Measurements from ENCODE around the gene ARL3. TPM values are rescaled to one million over a fixed set of nuclear protein-coding genes. Genes with fewer than 3 reads are reported as not detected.

ARL3 gene
- total RNA-seq, 1 donor from 2014 or later, result 2.5 TPM

- no peak for ATAC-seq
Observed at GRCh38 chr10:102653060-102653459, 61.1 kb downstream of the ARL3 start.

GRCh38 chr10:102652170-102652916 is 61.9 kb downstream of the ARL3 start:
- no peak for DNase-seq (ENCODE audit: low spot score)
- ATAC-seq, result no peak

More at GRCh38 chr10:102653060-102653459, 61.1 kb downstream of the ARL3 start:
- DNase-seq (ENCODE audit: low spot score), result no peak

GRCh38 chr10:102651455-102652169 is 62.6 kb downstream of the ARL3 start:
- no peak for DNase-seq (ENCODE audit: low spot score)
- no peak for ATAC-seq

GRCh38 chr10:102650655-102651454 is 63.3 kb downstream of the ARL3 start:
- no peak for DNase-seq (ENCODE audit: low spot score)

GRCh38 chr10:102649797-102650654 is 64.2 kb downstream of the ARL3 start:
- ATAC-seq, result no peak
- no peak for DNase-seq (ENCODE audit: low spot score)

More at GRCh38 chr10:102650655-102651454, 63.3 kb downstream of the ARL3 start:
- no peak for ATAC-seq

- DNase-seq (ENCODE audit: low spot score) (no peak), ATAC-seq (no peak)
Observed at GRCh38 chr10:102648889-102649796, 65.1 kb downstream of the ARL3 start.

GRCh38 chr10:102648269-102648888 is 65.8 kb downstream of the ARL3 start:
- no peak for ATAC-seq
- DNase-seq (ENCODE audit: low spot score), result no peak

- DNase-seq (ENCODE audit: low spot score), result no peak
- ATAC-seq, result no peak
Observed at GRCh38 chr10:102647443-102648268, 66.5 kb downstream of the ARL3 start.

GRCh38 chr10:102646610-102647442 is 67.4 kb downstream of the ARL3 start:
- no peak for DNase-seq (ENCODE audit: low spot score)
- no peak for ATAC-seq

GRCh38 chr10:102645741-102646609 is 68.2 kb downstream of the ARL3 start:
- ATAC-seq, result peak; percentile 8

GRCh38 chr10:102645388-102645740 is 68.8 kb downstream of the ARL3 start:
- peak; percentile 87 for DNase-seq (ENCODE audit: low spot score)
- ATAC-seq, result peak; percentile 45

More at GRCh38 chr10:102645741-102646609, 68.2 kb downstream of the ARL3 start:
- peak; percentile 74 for DNase-seq (ENCODE audit: low spot score)

- ATAC-seq (peak; percentile 58), DNase-seq (ENCODE audit: low spot score) (peak; percentile 89)
Observed at GRCh38 chr10:102644646-102645387, 69.4 kb downstream of the ARL3 start.

GRCh38 chr10:102644066-102644645 is 70.0 kb downstream of the ARL3 start, which contains the start of gene TRIM8:
TRIM8 (plus strand) TSS chr10:102644479; CDS start chr10:102644618, 139 bp downstream.
- peak; percentile 40 for ATAC-seq

GRCh38 chr10:102643336-102644065 is 70.7 kb downstream of the ARL3 start:
- ATAC-seq, result peak; percentile 3
- DNase-seq (ENCODE audit: low spot score), result peak; percentile 74

More at GRCh38 chr10:102644066-102644645, 70.0 kb downstream of the ARL3 start, which contains the start of gene TRIM8:
- peak; percentile 79 for DNase-seq (ENCODE audit: low spot score)
